GM12801 (cell line): ENCODE data around the gene ZNF225.

Experiments
- CTCF ChIP-seq: IDR thresholded peaks from one replicate; pipeline ENCODE4 v1.5.1; 2011; ENCODE audit warnings: control low read depth; ENCODE audit not compliant: insufficient read length; ENCODE audit errors: extremely low read depth

Gene ZNF225

GRCh38 chr19:44141191-44142058 is 28.2 kb downstream of the ZNF225 start, which contains the start of gene ZNF234:
Gene ZNF234 (plus strand): TSS chr19:44141554. CDS start chr19:44144633, 3,079 bp downstream.
- no peak for TF ChIP-seq CTCF

- no peak for TF ChIP-seq CTCF
Measured at GRCh38 chr19:44142059-44142433, 28.8 kb downstream of the ZNF225 start.

DNA sequence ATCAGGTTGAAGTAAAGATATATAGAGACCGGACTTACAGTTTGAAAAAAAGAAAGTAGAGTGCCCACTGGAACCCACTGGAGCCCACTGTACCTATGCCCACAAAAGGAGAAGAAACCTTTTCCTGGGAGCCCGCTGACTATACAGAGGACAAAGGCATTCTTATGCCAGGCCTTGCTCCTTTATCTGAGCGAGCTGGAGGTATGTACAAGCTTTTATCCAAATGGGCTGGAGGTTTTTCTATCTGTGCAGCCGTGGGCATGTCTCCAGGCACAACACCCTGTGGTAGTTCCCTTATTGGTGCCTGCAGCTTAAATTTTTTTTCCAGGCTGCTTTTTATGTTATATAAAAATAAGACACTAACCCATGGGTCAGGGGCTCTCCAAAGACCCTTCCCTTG is 36.6 kb downstream of the ZNF225 start:
- no peak for TF ChIP-seq CTCF

DNA sequence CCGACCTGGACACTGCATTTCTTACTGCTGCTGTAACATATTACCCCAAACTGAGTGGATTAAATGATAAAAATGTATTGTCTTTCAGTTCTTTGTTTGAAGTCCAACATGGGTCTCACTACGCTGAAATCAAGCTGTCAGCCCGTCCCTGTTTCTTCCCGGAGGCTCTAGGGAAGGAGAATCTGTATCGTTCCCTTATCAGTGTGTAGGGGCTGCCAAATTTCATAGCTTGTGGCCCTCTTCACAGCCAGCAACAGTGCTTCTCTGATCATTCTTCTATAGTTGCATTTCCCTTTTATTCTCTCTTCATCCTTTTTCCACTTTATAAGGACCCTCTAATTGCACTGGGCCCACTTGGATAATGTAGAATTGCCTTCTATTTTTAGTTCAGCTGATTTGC is 38.3 kb downstream of the ZNF225 start:
- TF ChIP-seq CTCF, result no peak

- TF ChIP-seq CTCF, result no peak
Measured at GRCh38 chr19:44156475-44156874, 43.3 kb downstream of the ZNF225 start.

DNA sequence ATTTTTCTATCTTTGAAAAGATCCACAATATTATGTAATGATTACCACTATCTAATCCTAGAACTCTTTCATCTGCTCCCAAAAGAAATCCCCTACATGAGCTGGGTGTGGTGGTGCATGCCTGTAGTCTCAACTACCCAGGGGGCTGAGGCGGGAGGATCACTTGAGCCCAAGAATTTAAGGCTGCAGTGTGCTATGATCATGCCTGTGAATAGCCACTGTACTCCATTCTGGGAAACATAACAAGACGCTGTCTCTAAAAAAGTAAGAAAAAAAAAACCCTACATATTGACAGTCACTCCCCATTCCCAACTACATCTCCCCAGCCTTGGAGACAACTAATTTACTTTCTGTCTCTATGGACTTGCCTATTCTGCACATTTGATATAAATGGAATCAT is 50.6 kb downstream of the ZNF225 start:
- TF ChIP-seq CTCF, result no peak

- TF ChIP-seq CTCF, result no peak
Measured at GRCh38 chr19:44164327-44164672, 51.1 kb downstream of the ZNF225 start.
